CD4-positive, alpha-beta T cell treated with Interleukin-6 for 4 hours (primary cell): ENCODE data around the gene FNIP1.
"Not testable (repeated sequence)": the region's sequence is repeated elsewhere in the genome, so short reads cannot be mapped to it uniquely, and the experiment has no call there.

Source experiments
- DNase-seq: peaks from one replicate; pipeline ENCODE4 v3.0.0-alpha.2; 2020; ENCODE audit warnings: mixed read lengths

FNIP1 gene

DNA sequence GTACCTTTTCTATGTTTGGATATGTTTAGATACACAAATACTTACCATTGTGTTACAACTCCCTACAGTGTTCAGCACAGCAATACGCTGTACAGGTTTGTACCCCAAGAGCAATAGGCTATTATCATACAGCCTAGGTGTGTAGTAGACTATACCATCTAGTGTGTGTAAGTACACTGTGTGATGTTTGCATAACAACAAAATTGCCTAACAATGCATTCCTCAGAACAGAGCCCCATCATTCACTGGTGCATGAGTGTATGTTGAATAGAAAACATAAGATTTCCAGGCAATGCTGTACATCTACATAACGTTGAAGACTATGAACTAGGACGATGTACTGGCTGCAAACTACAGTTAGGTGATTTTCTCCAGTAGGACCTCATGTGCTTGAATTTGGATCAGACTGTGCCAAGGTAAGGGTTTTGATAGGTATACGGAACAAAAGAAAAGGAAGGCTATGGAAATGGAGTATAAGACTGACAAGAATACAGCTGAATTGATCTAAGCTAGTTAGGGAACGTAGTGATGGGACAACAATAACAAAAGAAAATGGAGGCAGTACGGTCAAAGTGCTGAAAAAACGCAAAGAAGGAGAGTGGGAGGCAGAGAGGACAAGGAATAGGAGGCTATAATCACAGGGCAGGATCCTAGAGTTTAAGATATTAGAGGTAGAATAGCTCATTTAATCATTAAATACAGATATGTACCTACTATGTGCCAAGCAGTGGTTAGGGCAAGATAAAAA lies 46.9 kb downstream of the FNIP1 start:
- DNase-seq, result no peak

- DNase-seq, result no peak
Observed at GRCh38 chr5:131749138-131749537, 47.7 kb downstream of the FNIP1 start.

- no peak for DNase-seq
Observed at GRCh38 chr5:131747180-131748105, 49.4 kb downstream of the FNIP1 start.

GRCh38 chr5:131746423-131746822 lies 50.4 kb downstream of the FNIP1 start:
- no peak for DNase-seq

- no peak for DNase-seq
Observed at GRCh38 chr5:131745703-131746102, 51.1 kb downstream of the FNIP1 start.

- DNase-seq, result no peak
Observed at GRCh38 chr5:131745155-131745554, 51.7 kb downstream of the FNIP1 start.

DNA sequence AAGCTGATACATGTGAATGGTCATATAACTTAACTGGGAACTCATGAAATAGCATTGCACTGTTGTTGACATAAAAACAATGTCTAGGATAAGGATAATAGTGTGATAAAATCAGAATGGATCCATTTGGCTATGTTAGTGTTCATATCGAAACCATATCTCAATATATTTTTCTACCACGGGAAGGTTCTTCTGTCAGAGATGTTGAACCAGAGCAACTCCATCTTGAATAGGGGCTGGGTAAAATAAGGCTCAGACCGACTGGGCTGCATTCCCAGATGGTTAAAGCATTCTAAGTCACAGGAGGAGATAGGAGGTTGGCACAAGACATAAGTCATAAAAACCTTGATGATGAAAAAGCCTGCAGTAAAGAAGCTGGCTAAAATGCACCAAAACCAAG lies 56.3 kb downstream of the FNIP1 start:
- DNase-seq, result no peak

DNA sequence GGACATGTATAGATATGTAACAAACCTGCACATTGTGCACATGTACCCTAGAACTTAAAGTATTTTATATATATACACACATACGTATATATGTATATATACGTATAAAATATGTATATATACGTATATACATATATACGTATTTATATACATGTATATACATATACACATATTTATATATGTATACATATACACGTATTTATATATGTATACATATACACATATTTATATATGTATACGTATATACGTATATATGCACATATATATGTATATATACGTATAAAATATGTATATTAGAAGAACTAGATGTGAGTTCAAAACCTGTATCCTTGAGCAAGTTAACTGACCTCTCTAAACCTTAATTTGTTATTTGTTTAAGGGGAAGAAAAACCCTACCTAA lies 61.4 kb downstream of the FNIP1 start:
- no peak for DNase-seq

DNA sequence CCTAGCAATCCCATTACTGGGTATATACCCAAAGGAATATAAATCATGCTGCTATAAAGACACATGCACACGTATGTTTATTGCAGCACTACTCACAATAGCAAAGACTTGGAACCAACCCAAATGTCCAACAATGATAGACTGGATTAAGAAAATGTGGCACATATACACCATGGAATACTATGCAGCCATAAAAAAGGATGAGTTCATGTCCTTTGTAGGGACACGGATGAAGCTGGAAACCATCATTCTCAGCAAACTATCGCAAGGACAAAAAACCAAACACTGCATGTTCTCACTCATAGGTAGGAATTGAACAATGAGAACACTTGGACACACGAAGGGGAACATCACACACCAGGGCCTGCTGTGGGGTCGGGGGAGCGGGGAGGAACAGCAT lies 61.9 kb downstream of the FNIP1 start:
- DNase-seq, result not testable (repeated sequence)

DNA sequence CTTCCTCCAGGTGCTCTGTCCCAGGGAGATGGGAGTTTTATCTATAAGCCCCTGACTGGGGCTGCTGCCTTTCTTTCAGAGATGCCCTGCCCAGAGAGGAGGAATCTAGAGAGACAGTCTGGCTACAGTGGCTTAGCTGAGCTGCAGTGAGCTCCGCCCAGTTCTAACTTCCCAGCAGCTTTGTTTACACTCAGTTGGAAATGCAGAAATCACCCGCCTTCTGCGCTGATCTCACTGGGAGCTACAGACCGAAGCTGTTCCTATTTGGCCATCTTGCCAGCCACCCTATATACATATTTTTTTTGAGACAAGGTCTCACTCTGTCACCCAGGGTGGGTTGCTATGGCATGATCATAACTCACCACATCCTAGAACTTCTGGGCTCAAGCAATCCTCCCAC lies 67.5 kb downstream of the FNIP1 start:
- not testable (repeated sequence) for DNase-seq

DNA sequence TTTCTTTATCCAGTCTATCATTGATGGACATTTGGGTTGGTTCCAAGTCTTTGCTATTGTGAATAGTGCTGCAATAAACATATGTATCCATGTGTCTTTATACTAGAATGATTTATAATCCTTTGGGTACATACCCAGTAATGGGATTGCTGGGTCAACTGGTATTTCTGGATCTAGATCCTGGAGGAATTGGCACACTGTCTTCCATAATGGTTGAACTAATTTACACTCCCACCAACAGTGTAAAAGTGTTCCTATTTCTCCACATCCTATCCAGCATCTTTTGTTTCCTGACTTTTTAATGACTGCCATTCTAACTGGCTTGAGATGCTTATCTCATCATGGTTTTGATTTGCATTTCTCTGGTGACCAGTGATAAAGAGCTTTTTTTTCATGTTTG lies 72.7 kb downstream of the FNIP1 start:
- not testable (repeated sequence) for DNase-seq

GRCh38 chr5:131720714-131721113 lies 76.1 kb downstream of the FNIP1 start:
- DNase-seq, result no peak

DNA sequence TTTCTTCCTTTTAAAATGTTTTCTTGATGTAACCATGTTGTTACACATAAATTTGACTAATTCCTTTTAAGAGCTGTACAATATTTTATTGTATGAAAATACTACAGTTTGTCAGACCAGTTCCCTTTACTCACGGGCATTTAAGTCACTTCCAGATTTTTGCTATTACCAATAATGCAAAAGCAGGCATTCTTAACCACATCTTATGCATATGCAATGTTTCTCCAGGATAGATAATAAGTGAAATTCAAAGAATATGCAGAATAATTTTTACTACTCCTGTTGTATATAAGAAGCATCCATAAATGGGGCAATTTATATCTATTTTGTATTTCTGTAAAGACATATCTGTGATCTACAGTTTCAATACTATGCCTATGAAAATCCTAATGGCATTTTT lies 77.3 kb downstream of the FNIP1 start:
- no peak for DNase-seq

GRCh38 chr5:131718487-131719014 lies 78.3 kb downstream of the FNIP1 start:
- DNase-seq, result no peak

DNA sequence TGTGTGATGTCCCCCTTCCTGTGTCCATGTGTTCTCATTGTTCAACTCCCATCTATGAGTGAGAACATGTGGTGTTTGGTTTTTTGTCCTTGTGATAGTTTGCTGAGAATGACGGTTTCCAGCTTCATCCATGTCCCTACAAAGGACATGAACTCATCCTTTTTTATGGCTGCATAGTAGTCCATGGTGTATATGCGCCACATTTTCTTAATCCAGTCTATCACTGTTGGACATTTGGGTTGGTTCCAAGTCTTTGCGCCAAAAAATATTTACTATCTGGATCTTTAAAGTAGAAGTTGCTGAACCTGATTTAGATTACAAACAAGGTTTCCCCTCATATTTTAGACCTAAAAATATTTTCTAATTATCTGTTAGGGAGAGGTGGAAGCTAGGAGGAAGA lies 79.7 kb downstream of the FNIP1 start:
- not testable (repeated sequence) for DNase-seq

- DNase-seq, result no peak
Observed at GRCh38 chr5:131716650-131717049, 80.2 kb downstream of the FNIP1 start.

DNA sequence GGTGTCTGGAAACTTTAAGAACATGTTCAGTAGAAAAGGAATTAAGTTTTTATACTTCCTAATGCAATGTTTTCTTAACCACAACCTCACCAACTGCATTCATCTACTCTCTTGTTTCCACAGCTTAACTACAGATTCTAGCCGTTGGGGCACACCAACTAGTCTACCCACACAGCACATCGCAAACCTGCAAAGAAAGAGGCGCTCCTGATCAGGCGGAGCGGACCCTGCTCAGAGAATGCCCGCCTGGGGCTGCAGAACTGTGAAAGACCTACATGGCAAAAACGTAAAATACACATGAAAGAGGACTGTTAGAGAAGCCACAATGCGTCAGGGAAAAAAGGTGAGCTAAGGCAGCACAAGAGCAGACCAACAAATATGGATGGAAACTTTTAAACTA lies 86.4 kb downstream of the FNIP1 start:
- DNase-seq, result no peak

DNA sequence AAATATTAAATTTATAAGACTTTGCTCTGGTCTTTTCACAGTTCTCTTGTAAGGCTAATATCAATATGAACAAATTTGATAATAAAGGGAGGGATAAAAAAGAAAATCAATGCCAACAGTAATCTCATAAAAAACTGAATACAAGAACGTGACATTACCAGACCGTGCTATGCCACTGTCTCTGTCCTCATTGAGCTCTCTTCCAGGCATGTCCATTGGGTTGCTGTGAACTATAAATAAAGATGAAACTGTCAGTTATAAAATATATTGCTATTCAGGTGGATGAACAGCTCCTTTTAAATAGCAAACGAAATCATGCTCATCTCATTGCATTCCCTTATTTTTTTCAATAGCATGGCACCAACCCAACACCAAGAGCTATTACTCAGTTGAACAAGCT lies 87.8 kb downstream of the FNIP1 start:
- DNase-seq, result no peak

- no peak for DNase-seq
Observed at GRCh38 chr5:131706281-131706680, 90.5 kb downstream of the FNIP1 start.

GRCh38 chr5:131694926-131695325 lies 101.9 kb downstream of the FNIP1 start:
- DNase-seq, result no peak

- DNase-seq, result no peak
Observed at GRCh38 chr5:131693894-131694293, 102.9 kb downstream of the FNIP1 start.

- DNase-seq, result no peak
Observed at GRCh38 chr5:131685516-131686171, 111.2 kb downstream of the FNIP1 start.

DNA sequence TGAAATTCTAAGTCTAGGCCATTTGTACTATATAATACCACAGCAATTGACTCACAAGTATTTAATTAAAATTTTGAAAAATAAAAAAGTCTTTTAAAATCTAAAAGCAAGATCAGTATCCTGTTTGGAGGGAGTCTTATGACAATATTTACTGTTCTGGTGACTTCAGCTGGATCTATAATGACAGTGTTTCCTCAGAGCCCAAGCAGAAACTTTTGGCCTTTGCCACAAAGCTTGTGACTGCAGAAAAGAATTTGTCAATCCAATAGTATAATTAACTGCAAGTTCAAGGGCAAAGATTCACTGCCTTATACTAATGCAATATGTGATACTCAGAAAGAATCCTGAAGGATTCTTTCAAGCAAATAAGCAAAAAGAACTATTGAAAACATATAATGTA lies 112.2 kb downstream of the FNIP1 start:
- DNase-seq, result no peak
